A549 (cell line): Measurements from ENCODE around the gene GFM1. TPM values are rescaled to one million over a fixed set of nuclear protein-coding genes. Genes with fewer than 3 reads are reported as not detected.

Source experiments
- ATAC-seq, 2 experiments: fragments of 200-7000 bp in 1 of 2; fragments of >200 bp in 1 of 2; cut with Nextera tagmentation in 1 of 2; cut with Tn5 transposase in 1 of 2; 3 replicates each; pipeline versions ENCODE4 v1.8.0 to v1.9.1; 2018 to 2020; ENCODE audit warnings: mild to moderate bottlenecking in 1 of 2, moderate library complexity in 1 of 2
- CTCF ChIA-PET: fragments of 300-600 bp; sonication (Branson Sonifier 250); formaldehyde crosslinking; extraction: SDS; loops from one replicate; lab custom pipeline; 2021; ENCODE audit warnings: antibody characterized with exemption, inconsistent platforms; lab: Yijun Ruan, JAX
- POLR2A ChIA-PET: fragments of 350-600 bp; formaldehyde crosslinking; extraction: SDS; loops from one replicate; lab custom pipeline; 2021; ENCODE audit warnings: antibody characterized with exemption, inconsistent platforms; lab: Yijun Ruan, JAX
- DNase-seq, 2 experiments: peaks; one replicate each; pipeline versions ENCODE4 v3.0.0 to v3.0.0-alpha.2; 2011 to 2016; ENCODE audit warnings: low read depth in 1 of 2, low spot score in 1 of 2
- FAIRE-seq: peaks from 2 replicates; lab custom pipeline; 2011; peaks lifted over from hg19 to GRCh38; lab: Jason Lieb, UNC
- H3K27ac ChIP-seq, 2 experiments: fragments of >200 bp; sonication (Bioruptor Twin); formaldehyde crosslinking; 3 replicates each; pipeline ENCODE4 v1.5.1; 2016 to 2017
- H3K4me1 ChIP-seq: fragments of >200 bp; sonication (Bioruptor Twin); formaldehyde crosslinking; 3 replicates; pipeline ENCODE4 v1.6.1; 2016
- H3K4me2 ChIP-seq: fragments of >200 bp; sonication (Bioruptor Twin); formaldehyde crosslinking; 3 replicates; pipeline ENCODE4 v1.6.1; 2016
- H3K4me3 ChIP-seq: fragments of >200 bp; sonication (Bioruptor Twin); formaldehyde crosslinking; 3 replicates; pipeline ENCODE4 v1.5.1; 2016
- H3K9me3 ChIP-seq: fragments of >200 bp; sonication (Bioruptor Twin); formaldehyde crosslinking; 3 replicates; pipeline ENCODE4 v1.6.1; 2016
- BHLHE40 ChIP-seq: IDR thresholded peaks from 2 replicates; pipeline ENCODE4 v1.6.1; 2012; ENCODE audit warnings: low read depth, low read length, inconsistent platforms
- CBX2 ChIP-seq: fragments of 200-600 bp; sonication (generic); IDR thresholded peaks from 2 replicates; pipeline ENCODE4 v1.6.1; 2016; ENCODE audit warnings: low read depth, mild to moderate bottlenecking, borderline replicate concordance
- CEBPB ChIP-seq, 2 experiments: fragments of >200 bp in 1 of 2; sonication (Bioruptor Twin) in 1 of 2; formaldehyde crosslinking in 1 of 2; IDR thresholded peaks; 2 replicates each; pipeline ENCODE4 v1.6.1; 2012 to 2016
- CHD2 ChIP-seq: fragments of 150-350 bp; IDR thresholded peaks from 2 replicates; pipeline ENCODE4 v1.6.1; 2014; ENCODE audit warnings: low read length; ENCODE audit not compliant: partially characterized antibody
- CHD4 ChIP-seq: fragments of 200-600 bp; sonication (generic); IDR thresholded peaks from 2 replicates; pipeline ENCODE4 v1.6.1; 2016; ENCODE audit warnings: antibody characterized with exemption, mild to moderate bottlenecking, borderline replicate concordance
- E2F6 ChIP-seq: IDR thresholded peaks from 2 replicates; pipeline ENCODE4 v1.6.1; 2012; ENCODE audit warnings: low read depth, borderline replicate concordance
- EHF ChIP-seq: fragments of 250-450 bp; sonication (Bioruptor Pico); IDR thresholded peaks from 2 replicates; pipeline ENCODE4 v1.5.0; 2020; ENCODE audit warnings: mild to moderate bottlenecking
- FOSL2 ChIP-seq, 2 experiments: fragments of 450-650 bp in 1 of 2; fragments of >200 bp in 1 of 2; sonication (Bioruptor Twin) in 1 of 2; formaldehyde crosslinking; IDR thresholded peaks; 2 replicates each; pipeline versions ENCODE4 v1.5.0 to v1.6.1; 2016 to 2020; ENCODE audit warnings: mild to moderate bottlenecking in 1 of 2, moderate library complexity in 1 of 2
- FOXS1 ChIP-seq: fragments of 250-450 bp; sonication (Bioruptor Pico); IDR thresholded peaks from 2 replicates; pipeline ENCODE4 v1.5.0; 2020; ENCODE audit warnings: mild to moderate bottlenecking, moderate library complexity
- GATA3 ChIP-seq: IDR thresholded peaks from 2 replicates; pipeline ENCODE4 v1.6.1; 2012; ENCODE audit warnings: borderline replicate concordance
- HOXB13 ChIP-seq: fragments of 250-450 bp; sonication (Bioruptor Pico); IDR thresholded peaks from 2 replicates; pipeline ENCODE4 v1.5.0; 2020; ENCODE audit warnings: low read depth, mild to moderate bottlenecking, moderate library complexity
- KDM5A ChIP-seq: fragments of 200-600 bp; sonication (generic); IDR thresholded peaks from 2 replicates; pipeline ENCODE4 v1.6.1; 2016; ENCODE audit warnings: antibody characterized with exemption, mild to moderate bottlenecking
- MAFK ChIP-seq: fragments of 450-650 bp; IDR thresholded peaks from 2 replicates; pipeline ENCODE4 v1.6.1; 2014; ENCODE audit not compliant: partially characterized antibody
- MYC ChIP-seq: IDR thresholded peaks from 2 replicates; pipeline ENCODE4 v1.6.1; 2012; ENCODE audit warnings: mild to moderate bottlenecking, inconsistent platforms, low read length, improper control_type of control experiment, borderline replicate concordance
- NFE2L2 ChIP-seq: fragments of 150-350 bp; conservative IDR thresholded peaks from 2 replicates; pipeline ENCODE4 v1.6.1; 2014; ENCODE audit warnings: low read length
- POLR2A ChIP-seq: IDR thresholded peaks from 2 replicates; pipeline ENCODE4 v1.6.1; 2012; ENCODE audit warnings: mild to moderate bottlenecking, low read length
- RCOR1 ChIP-seq: fragments of 150-350 bp; IDR thresholded peaks from 2 replicates; pipeline ENCODE4 v1.6.1; 2014; ENCODE audit warnings: antibody characterized with exemption, low read length, low read depth
- RNF2 ChIP-seq: fragments of 200-600 bp; sonication (generic); IDR thresholded peaks from 2 replicates; pipeline ENCODE4 v1.6.1; 2016; ENCODE audit warnings: low read depth, mild to moderate bottlenecking, antibody characterized with exemption, moderate library complexity, borderline replicate concordance
- SMC3 ChIP-seq: fragments of >200 bp; sonication (Bioruptor Twin); formaldehyde crosslinking; IDR thresholded peaks from 3 replicates; pipeline ENCODE4 v1.6.1; 2018; ENCODE audit warnings: inconsistent platforms
- TFCP2L1 ChIP-seq: fragments of 250-450 bp; sonication (Bioruptor Pico); IDR thresholded peaks from 2 replicates; pipeline ENCODE4 v1.5.0; 2021; ENCODE audit warnings: mild to moderate bottlenecking
- ZFP36 ChIP-seq: fragments of 450-650 bp; IDR thresholded peaks from 2 replicates; pipeline ENCODE4 v1.6.1; 2014; ENCODE audit warnings: borderline replicate concordance; ENCODE audit not compliant: partially characterized antibody
- ZNF302 ChIP-seq: fragments of 250-450 bp; sonication (Bioruptor Pico); IDR thresholded peaks from 2 replicates; pipeline ENCODE4 v1.9.0; 2021; ENCODE audit warnings: inconsistent platforms, mild to moderate bottlenecking, moderate library complexity
- ZSCAN20 ChIP-seq: fragments of 250-450 bp; sonication (Bioruptor Pico); IDR thresholded peaks from 2 replicates; pipeline ENCODE4 v1.8.0; 2022; ENCODE audit warnings: mild to moderate bottlenecking, moderate library complexity
- WGBS: methylation state at CpG from one replicate; pipeline ENCODE4 v1.1.6; 2017; ENCODE audit errors: missing lambda C conversion rate; 5-methylcytosine and 5-hydroxymethylcytosine counted together
- polyA plus RNA-seq, 4 experiments: library from polyadenylated mRNA; depleted of rRNA in 3 of 4; stranded (reverse); fragments of >200 nt; fragmentation: RNase III in 1 of 4; extraction: RNeasy Plus Mini Kit Qiagen cat#74134 plus additional on column Dnase treatment in 1 of 4; gene quantifications; 2 replicates in 3 of 4; 3 replicates in 1 of 4; pipeline ENCODE4 v1.2.3, GENCODE V29; 2011 to 2017

Gene GFM1
- polyA plus RNA-seq, 2 of the 4 experiments (the other 2 are of a cell fraction), result 48.8 to 71.4 TPM

- peaks cover 9% of the 10 kb centered on the region; the same call in 2 of the 3 replicates for H3K4me1 ChIP-seq
- ATAC-seq (no peak), DNase-seq (no peak)
Measured at GRCh38 chr3:158679547-158680000, 35.2 kb downstream of the GFM1 start.

GRCh38 chr3:158680861-158681260, 36.5 kb downstream of the GFM1 start:
- Histone ChIP-seq H3K4me1 (peaks cover 9% of the 10 kb centered on the region; the same call in 2 of the 3 replicates), H3K9me3 (no peaks in the 10 kb centered on the region), H3K4me3 (no peak overlapping the region), H3K27ac (no peak overlapping the region), H3K4me2 (no peak overlapping the region)
- 73% methylated on average over 2 of the region's 2 CpGs for WGBS
- no peak for DNase-seq
- FAIRE-seq, result no peak
- no peak for ATAC-seq
- TF ChIP-seq MYC (no peak), TFCP2L1 (no peak), CEBPB (IDR thresholded peaks at IDR 0.05) (no peak), KDM5A (no peak), FOXS1 (no peak), E2F6 (no peak), SMC3 (no peak), GATA3 (no peak), FOSL2 (IDR thresholded peaks at IDR 0.05) (no peak), FOSL2 (CRISPR knock-in tag; IDR thresholded peaks at IDR 0.05) (no peak), BHLHE40 (no peak), CHD2 (no peak), MAFK (no peak), CBX2 (no peak), RNF2 (no peak)
- CTCF ChIA-PET, result no interaction called here
- POLR2A ChIA-PET, result no interaction called here

More at GRCh38 chr3:158679547-158680000, 35.2 kb downstream of the GFM1 start:
- ChIA-PET CTCF (interaction anchor here (2.0 kb wide), 1 partner anchor 20 kb away, joined by 5 read pairs; no protein-coding TSS in a partner anchor), POLR2A (no interaction called here)
- TF ChIP-seq MAFK (peak; percentile 70), E2F6 (no peak), FOSL2 (IDR thresholded peaks at IDR 0.05) (peak; percentile 28; the same call in 1 of the 2 replicates), FOSL2 (CRISPR knock-in tag; IDR thresholded peaks at IDR 0.05) (peak; percentile 63; the same call in 1 of the 2 replicates), RNF2 (no peak), KDM5A (no peak), EHF (CRISPR knock-in tag) (no peak), ZNF302 (CRISPR knock-in tag) (no peak), ZSCAN20 (no peak), RCOR1 (no peak), POLR2A (no peak), NFE2L2 (no peak), ZFP36 (no peak), HOXB13 (CRISPR knock-in tag) (no peak)
- Histone ChIP-seq H3K4me3 (no peak overlapping the region), H3K4me2 (peak overlapping the region; percentile 13; the same call in 1 of the 3 replicates), H3K27ac (no peak overlapping the region; a peak in 1 of 6 replicates), H3K9me3 (no peaks in the 10 kb centered on the region)
- 16% methylated on average over 1 of the region's 1 CpG for WGBS
- FAIRE-seq, result no peak

GRCh38 chr3:158683230-158683962, 39.1 kb downstream of the GFM1 start:
- ChIA-PET POLR2A (no interaction called here), CTCF (interaction anchor here (0.8 to 1.3 kb wide), 3 partner anchors 10 to 107 kb away, joined by 3 to 5 read pairs (median 5); no protein-coding TSS in a partner anchor)
- Histone ChIP-seq H3K27ac (no peak overlapping the region), H3K9me3 (no peaks in the 10 kb centered on the region)
- FAIRE-seq, result no peak
- TF ChIP-seq MAFK, result peak; percentile 72
- TF ChIP-seq CHD4, result no peak
- TF ChIP-seq, all 56 proteins: peak for 1
- ATAC-seq, result no peak
- peaks cover 9% of the 10 kb centered on the region; the same call in 2 of the 3 replicates for H3K4me1 ChIP-seq
- no peak overlapping the region for H3K4me3 ChIP-seq
- H3K4me2 ChIP-seq, result no peak overlapping the region
- 91% methylated on average over 5 of the region's 5 CpGs for WGBS
- no peak for DNase-seq
